Thymus (tissue), 11 donors: ENCODE measurements around the gene GNA14. TPM values are rescaled to one million over a fixed set of nuclear protein-coding genes. Genes with fewer than 3 reads are reported as not detected.
A peak's percentile ranks its signal among the peaks of the same experiment; 100 is the strongest.
"Not testable (repeated sequence)": the region's sequence is repeated elsewhere in the genome, so short reads cannot be mapped to it uniquely, and the experiment has no call there.

Experiments used
- DNase-seq, 9 donors: peaks; one replicate each; pipeline ENCODE4 v3.0.0-alpha.2; 2013; ENCODE audit warnings: low spot score in 9 of 9, low read depth in 6 of 9, missing footprints in 1 of 9
- H3K27ac ChIP-seq, 2 donors: one replicate each; pipeline ENCODE4 v1.5.1; 2013; ENCODE audit warnings: control low read depth in 1 of 2, low read depth in 1 of 2, low read length in 1 of 2, mild to moderate bottlenecking in 1 of 2, moderate library complexity in 1 of 2
- H3K27me3 ChIP-seq, 2 donors: one replicate each; pipeline ENCODE4 v1.5.1; 2013; ENCODE audit warnings: low read length in 1 of 2; ENCODE audit not compliant: control insufficient read depth in 2 of 2, insufficient read depth in 1 of 2
- H3K36me3 ChIP-seq, 2 donors: one replicate each; pipeline ENCODE4 v1.5.1; 2013; ENCODE audit warnings: low read length in 1 of 2, mild to moderate bottlenecking in 1 of 2, moderate library complexity in 1 of 2; ENCODE audit not compliant: control insufficient read depth in 2 of 2, insufficient read depth in 2 of 2
- H3K4me1 ChIP-seq, 2 donors: one replicate each; pipeline ENCODE4 v1.5.1; 2013; ENCODE audit warnings: low read length in 2 of 2; ENCODE audit not compliant: control insufficient read depth in 2 of 2, insufficient read depth in 2 of 2
- H3K4me3 ChIP-seq, 2 donors: one replicate each; pipeline ENCODE4 v1.5.1; 2013; ENCODE audit warnings: low read length in 2 of 2, control low read depth in 1 of 2, mild to moderate bottlenecking in 1 of 2
- H3K9me3 ChIP-seq, 2 donors: one replicate each; pipeline ENCODE4 v1.5.1; 2013; ENCODE audit warnings: low read length in 1 of 2, mild to moderate bottlenecking in 1 of 2; ENCODE audit not compliant: control insufficient read depth in 2 of 2, insufficient read depth in 1 of 2
- WGBS: extraction: QIAGEN DNeasy Blood & Tissue Kit; methylation state at CpG from one replicate; pipeline ENCODE4 v1.1.7; 2013; 5-methylcytosine and 5-hydroxymethylcytosine counted together
- polyA plus RNA-seq: library from polyadenylated mRNA; stranded (reverse); fragments of 200-250 nt; gene quantifications from one replicate; pipeline ENCODE4 v1.2.3, GENCODE V29; 2013
- total RNA-seq: library from RNA; stranded (reverse); fragments of 120-200 nt; gene quantifications from one replicate; pipeline ENCODE4 v1.2.4, GENCODE V29; 2013
- donor health status: healthy.

Gene GNA14
- total and polyA plus RNA-seq, 2 donors, result 0.47 to 1.4 TPM

- Histone ChIP-seq H3K9me3 (no peaks in the 10 kb centered on the region), H3K4me3 (no peak overlapping the region), H3K4me1 (no peaks in the 10 kb centered on the region), H3K36me3 (no peaks in the 10 kb centered on the region), H3K27me3 (no peaks in the 10 kb centered on the region), H3K27ac (no peak overlapping the region)
- WGBS, result 94% methylated on average over 6 of the region's 6 CpGs
- no peak for DNase-seq
These were observed 150.6 kb downstream of the GNA14 start for GRCh38 chr9:77497322-77498198.

- H3K27ac ChIP-seq, result peak overlapping the region; percentile 13 to 64
- no peaks in the 10 kb centered on the region for H3K27me3 ChIP-seq
- H3K4me3 ChIP-seq, result no peak overlapping the region
- WGBS, result 92% methylated on average over 4 of the region's 4 CpGs
- no peaks in the 10 kb centered on the region for H3K4me1 ChIP-seq
- no peaks in the 10 kb centered on the region for H3K36me3 ChIP-seq
- DNase-seq, result peak in 2 of 9 donors; percentile 6 to 15
- no peaks in the 10 kb centered on the region for H3K9me3 ChIP-seq
These were observed 152.1 kb downstream of the GNA14 start for GRCh38 chr9:77495834-77496671.

- H3K27ac ChIP-seq, H3K9me3 ChIP-seq, DNase-seq, H3K4me1 ChIP-seq, H3K4me3 ChIP-seq, H3K27me3 ChIP-seq, H3K36me3 ChIP-seq: not testable (repeated sequence)
- WGBS, result 98% methylated on average over 18 of the region's 18 CpGs
These were observed 157.8 kb downstream of the GNA14 start for GRCh38 chr9:77490279-77490678.

- H3K4me3 ChIP-seq, H3K27me3 ChIP-seq, H3K4me1 ChIP-seq, H3K9me3 ChIP-seq, H3K36me3 ChIP-seq: not testable (repeated sequence)
- H3K27ac ChIP-seq, result peak overlapping the region in 1 of 2 donors; percentile 41
- WGBS, result 26% methylated on average over 23 of the region's 23 CpGs
- DNase-seq, result peak in 5 of 9 donors; percentile 4 to 48 (median 10)
These were observed 158.5 kb downstream of the GNA14 start for GRCh38 chr9:77489405-77490163.

DNA sequence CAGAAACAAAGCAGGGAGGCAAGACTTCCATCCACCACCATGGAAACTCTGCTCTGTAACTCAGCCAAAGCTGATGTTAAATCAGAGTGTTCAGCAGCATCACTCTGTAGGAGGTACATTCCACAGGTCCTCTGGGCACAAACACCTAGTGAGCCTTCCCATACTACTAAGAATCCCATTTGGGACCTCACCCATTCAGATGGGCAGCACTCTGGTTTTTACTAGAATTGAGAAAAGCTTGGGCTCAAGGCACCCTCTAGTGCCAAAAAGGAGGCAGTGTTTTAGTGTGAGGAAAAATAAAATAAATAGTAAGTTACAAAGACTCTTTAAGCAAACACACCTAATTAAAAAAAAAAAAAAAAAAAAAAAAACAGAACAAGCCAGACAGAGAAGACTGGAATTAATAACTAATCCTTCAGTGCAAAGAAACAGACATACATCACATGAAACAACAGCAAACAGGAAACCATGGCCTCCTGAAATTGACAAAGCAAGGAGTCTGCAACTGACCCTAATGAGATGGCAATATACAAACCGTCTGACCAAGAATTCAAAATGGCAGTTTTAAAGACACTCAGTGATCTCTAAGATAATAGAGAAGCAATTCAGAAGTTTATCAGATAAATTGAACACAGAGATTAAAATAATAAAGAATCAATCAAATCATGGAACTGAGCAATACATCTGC lies 159.5 kb downstream of the GNA14 start:
- WGBS, result 69% methylated on average over 1 of the region's 1 CpG
- H3K36me3 ChIP-seq, result no peaks in the 10 kb centered on the region
- H3K4me1 ChIP-seq, result no peaks in the 10 kb centered on the region
- H3K4me3 ChIP-seq, result no peak overlapping the region
- H3K27ac ChIP-seq, result no peak overlapping the region
- no peaks in the 10 kb centered on the region for H3K27me3 ChIP-seq
- peak in 1 of 9 donors; percentile 24 for DNase-seq
- H3K9me3 ChIP-seq, result peaks cover 1 to 8% of the 10 kb centered on the region in 2 donors

GRCh38 chr9:77486968-77487367 lies 161.2 kb downstream of the GNA14 start:
- Histone ChIP-seq H3K4me3 (no peak overlapping the region), H3K4me1 (no peaks in the 10 kb centered on the region), H3K27ac (no peak overlapping the region), H3K36me3 (no peaks in the 10 kb centered on the region), H3K9me3 (peaks cover 1 to 8% of the 10 kb centered on the region in 2 donors), H3K27me3 (no peaks in the 10 kb centered on the region)
- 85% methylated on average over 1 of the region's 1 CpG for WGBS
- no peak for DNase-seq

GRCh38 chr9:77486463-77486862 lies 161.7 kb downstream of the GNA14 start:
- Histone ChIP-seq H3K36me3 (no peaks in the 10 kb centered on the region), H3K4me1 (no peaks in the 10 kb centered on the region), H3K9me3 (peaks cover 1 to 8% of the 10 kb centered on the region in 2 donors), H3K4me3 (no peak overlapping the region), H3K27me3 (no peaks in the 10 kb centered on the region), H3K27ac (no peak overlapping the region)
- no peak for DNase-seq

DNA sequence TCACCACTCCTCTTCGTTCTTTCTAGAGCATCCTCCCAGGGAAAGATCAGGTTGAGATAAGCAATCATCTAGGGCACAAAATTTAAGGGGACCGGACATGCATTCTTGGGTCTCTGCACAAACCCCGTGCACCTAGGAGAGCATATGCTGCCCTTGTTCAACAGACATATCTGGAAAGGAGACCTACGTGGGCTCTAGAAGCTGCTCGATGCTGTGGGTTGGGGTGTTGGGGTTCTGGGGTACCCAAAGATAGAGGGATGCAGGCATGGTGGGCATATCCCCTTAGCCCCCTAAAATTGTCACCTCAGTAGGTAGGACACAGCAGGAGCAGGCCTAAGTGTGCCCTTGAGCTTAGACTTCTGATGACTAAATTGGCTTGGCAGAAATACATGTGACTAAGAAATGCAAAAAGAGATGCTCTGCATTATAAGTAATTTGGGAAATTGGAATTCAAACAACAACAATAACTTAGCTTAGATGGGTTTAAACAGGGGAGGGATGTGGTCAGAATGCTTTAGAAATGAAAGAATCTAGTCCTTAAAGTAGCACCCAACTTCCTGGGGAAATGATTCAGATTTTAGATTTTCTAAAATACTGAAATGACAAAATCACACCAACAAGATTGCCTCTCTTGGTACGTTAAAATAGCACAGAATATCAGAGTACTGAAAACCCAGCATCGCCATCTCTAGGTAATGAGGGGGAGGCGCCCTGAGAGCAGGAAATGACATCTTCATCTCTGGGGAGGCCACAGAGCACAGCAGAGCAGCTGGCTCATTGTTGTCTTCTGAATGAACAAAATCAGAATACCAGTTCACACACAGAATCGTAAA lies 172.3 kb downstream of the GNA14 start:
- WGBS, result 70% methylated on average over 9 of the region's 9 CpGs
- H3K27ac ChIP-seq, result peak overlapping the region; percentile 73 to 82
- no peaks in the 10 kb centered on the region for H3K27me3 ChIP-seq
- H3K36me3 ChIP-seq, result no peaks in the 10 kb centered on the region
- H3K4me3 ChIP-seq, result no peak overlapping the region
- peak in 4 of 9 donors; percentile 26 to 71 (median 40) for DNase-seq
- H3K9me3 ChIP-seq, result no peaks in the 10 kb centered on the region
- peaks cover 0 to 9% of the 10 kb centered on the region in 2 donors for H3K4me1 ChIP-seq
